GM12878 (cell line): ENCODE data around the gene TUBD1.

Experiments used
- CBX5 ChIP-seq: sonication (generic); IDR thresholded peaks from 2 replicates; pipeline ENCODE4 v1.6.1; 2016; ENCODE audit warnings: low read depth, moderate library complexity, mild to moderate bottlenecking, inconsistent platforms
- CEBPZ ChIP-seq: fragments of 150-350 bp; IDR thresholded peaks from 2 replicates; pipeline ENCODE4 v1.6.1; 2016; ENCODE audit warnings: low read depth, low read length
- CTCF ChIP-seq, 3 experiments: IDR thresholded peaks in 2 of 3; conservative IDR thresholded peaks in 1 of 3; 2 replicates each; pipeline ENCODE4 v1.5.1; 2011; ENCODE audit warnings: low read depth in 3 of 3, low read length in 3 of 3, mild to moderate bottlenecking in 3 of 3, control low read depth in 2 of 3, moderate library complexity in 2 of 3, inconsistent platforms in 1 of 3, mixed read lengths in 1 of 3; ENCODE audit not compliant: control insufficient read depth in 2 of 3, insufficient read depth in 1 of 3; ENCODE audit errors: extremely low read depth in 1 of 3
- EED ChIP-seq: sonication (generic); IDR thresholded peaks from 2 replicates; pipeline ENCODE4 v1.6.1; 2016; ENCODE audit warnings: antibody characterized with exemption, low read depth
- MAX ChIP-seq: IDR thresholded peaks from 2 replicates; pipeline ENCODE4 v1.6.1; 2012; ENCODE audit warnings: low read depth, low read length, improper control_type of control experiment
- MXI1 ChIP-seq: fragments of 150-350 bp; IDR thresholded peaks from 2 replicates; pipeline ENCODE4 v1.6.1; 2011; ENCODE audit warnings: low read depth, mild to moderate bottlenecking, inconsistent platforms, low read length, improper control_type of control experiment
- RELA ChIP-seq: fragments of 450-650 bp; IDR thresholded peaks from 2 replicates; pipeline ENCODE4 v1.8.0; 2014; ENCODE audit warnings: borderline replicate concordance; ENCODE audit not compliant: partially characterized antibody
- SREBF1 ChIP-seq: IDR thresholded peaks from 2 replicates; pipeline ENCODE4 v1.6.1; 2012; ENCODE audit warnings: mild to moderate bottlenecking, low read length
- TARDBP ChIP-seq: IDR thresholded peaks from 2 replicates; pipeline ENCODE4 v1.6.1; 2016; ENCODE audit warnings: borderline replicate concordance
- TCF7 ChIP-seq: IDR thresholded peaks from 2 replicates; pipeline ENCODE4 v1.6.1; 2014; ENCODE audit warnings: antibody characterized with exemption, borderline replicate concordance
- USF2 ChIP-seq: IDR thresholded peaks from 2 replicates; pipeline ENCODE4 v1.6.1; 2011; ENCODE audit warnings: low read depth, low read length, improper control_type of control experiment, borderline replicate concordance
- ZNF274 ChIP-seq: IDR thresholded peaks from one replicate; pipeline ENCODE4 v1.8.0; 2011; ENCODE audit not compliant: insufficient read length, insufficient read depth

GRCh38 chr17:59872351-59872750 lies 20.4 kb downstream of the TUBD1 start:
- TF ChIP-seq ZNF274 (no peak), RELA (no peak), TCF7 (no peak), MXI1 (no peak), CBX5 (no peak), SREBF1 (no peak), CTCF (IDR thresholded peaks at IDR 0.05 in 2 of 3, conservative IDR thresholded peaks at IDR 0.05 in 1 of 3; ENCODE audit: control insufficient read depth in 2 of 3, extremely low read depth in 1 of 3, insufficient read depth in 1 of 3, low read depth in 3 of 3, low read length in 3 of 3) (no peak), TARDBP (no peak), EED (no peak), USF2 (no peak), MAX (no peak), CEBPZ (no peak)
